Cortex of kidney (tissue), 1 donor: ENCODE data around the gene UNC80.
A peak's percentile ranks its signal among the peaks of the same experiment; 100 is the strongest.
"Not testable (repeated sequence)": the region's sequence is repeated elsewhere in the genome, so short reads cannot be mapped to it uniquely, and the experiment has no call there.

Source experiments
- DNase-seq: peaks from one replicate; lab custom pipeline; 2025; lab: John Stamatoyannopoulos, UW

UNC80 gene

GRCh38 chr2:209771474-209772289 lies at the start of gene UNC80:
Gene UNC80 (plus strand): TSS chr2:209771832. CDS start chr2:209772073, 241 bp downstream.
- peak; percentile 60 for DNase-seq

GRCh38 chr2:209726311-209726710 lies 45.3 kb upstream of the UNC80 start:
- DNase-seq: no peak

GRCh38 chr2:209727077-209727476 lies 44.6 kb upstream of the UNC80 start:
- no peak for DNase-seq

- DNase-seq: no peak
These were observed 36.8 kb upstream of the UNC80 start for GRCh38 chr2:209734805-209735204.

GRCh38 chr2:209741953-209742352 lies 29.7 kb upstream of the UNC80 start:
- DNase-seq: no peak

GRCh38 chr2:209753020-209753419 lies 18.6 kb upstream of the UNC80 start:
- DNase-seq: no peak

GRCh38 chr2:209757163-209757562 lies 14.5 kb upstream of the UNC80 start:
- DNase-seq: no peak

GRCh38 chr2:209761566-209761965 lies 10.1 kb upstream of the UNC80 start:
- DNase-seq: no peak

GRCh38 chr2:209762563-209762962 lies 9.1 kb upstream of the UNC80 start:
- no peak for DNase-seq

GRCh38 chr2:209763106-209763505 lies 8.5 kb upstream of the UNC80 start:
- no peak for DNase-seq

GRCh38 chr2:209766613-209767012 lies 5.0 kb upstream of the UNC80 start:
- no peak for DNase-seq

- DNase-seq: no peak
These were observed 4.3 kb upstream of the UNC80 start for GRCh38 chr2:209767316-209767715.

GRCh38 chr2:209768557-209768956 lies 3.1 kb upstream of the UNC80 start:
- no peak for DNase-seq

GRCh38 chr2:209772290-209772685 lies 656 bp downstream of the UNC80 start:
- no peak for DNase-seq

GRCh38 chr2:209773377-209773776 lies 1.7 kb downstream of the UNC80 start:
- DNase-seq: no peak

GRCh38 chr2:209787416-209787815 lies 15.8 kb downstream of the UNC80 start:
- no peak for DNase-seq

- no peak for DNase-seq
These were observed 17.3 kb downstream of the UNC80 start for GRCh38 chr2:209788925-209789324.

GRCh38 chr2:209790066-209790728 lies 18.6 kb downstream of the UNC80 start:
- DNase-seq: no peak

GRCh38 chr2:209791151-209791550 lies 19.5 kb downstream of the UNC80 start:
- no peak for DNase-seq

GRCh38 chr2:209795425-209795824 lies 23.8 kb downstream of the UNC80 start:
- DNase-seq: not testable (repeated sequence)

GRCh38 chr2:209805351-209805750 lies 33.7 kb downstream of the UNC80 start:
- no peak for DNase-seq

GRCh38 chr2:209806318-209806717 lies 34.7 kb downstream of the UNC80 start:
- no peak for DNase-seq

GRCh38 chr2:209808521-209808920 lies 36.9 kb downstream of the UNC80 start:
- no peak for DNase-seq
